Measurements from ENCODE around the gene SYP. TPM values are rescaled to one million over a fixed set of nuclear protein-coding genes. Genes with fewer than 3 reads are reported as not detected.
"Not testable (repeated sequence)": the region's sequence is repeated elsewhere in the genome, so short reads cannot be mapped to it uniquely, and the experiment has no call there.

SYP gene
- total RNA-seq, 1 experiment from 2014 or later, result 2.0 TPM

- no peak for DNase-seq (ENCODE audit: low read depth)
These were observed 10.4 kb downstream of the SYP start for GRCh38 chrX:49189606-49190005.

DNA sequence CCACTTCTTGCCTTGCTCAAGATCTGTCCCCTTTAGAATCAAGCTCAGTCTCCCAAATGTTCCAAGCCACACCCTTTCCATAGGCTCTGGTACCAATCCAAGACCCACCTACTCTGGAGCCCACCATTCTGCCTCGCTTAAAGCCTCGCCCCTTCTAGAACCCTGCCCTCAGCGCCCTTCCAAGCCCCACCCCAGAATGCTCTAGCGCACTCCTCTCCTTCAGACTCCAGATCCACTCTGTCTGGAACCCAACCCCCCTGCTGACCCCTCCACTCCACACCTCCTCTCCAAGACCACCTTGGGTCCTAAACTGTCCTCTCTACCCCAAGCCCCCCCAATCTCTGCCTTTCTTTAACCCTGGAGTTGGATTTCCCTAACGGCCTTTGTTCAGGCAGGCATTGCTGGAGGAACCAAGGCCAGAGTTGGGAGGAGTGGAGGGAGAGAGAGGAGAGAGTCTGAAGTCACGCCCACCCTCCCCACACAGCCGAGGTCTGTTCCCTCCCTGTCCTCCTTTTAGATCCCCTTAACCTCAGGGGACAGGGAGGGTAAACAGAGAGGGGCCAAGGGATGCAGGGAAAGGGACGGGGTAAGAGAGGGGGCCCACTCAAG lies 11.4 kb downstream of the SYP start:
- DNase-seq (ENCODE audit: low read depth), result no peak

DNA sequence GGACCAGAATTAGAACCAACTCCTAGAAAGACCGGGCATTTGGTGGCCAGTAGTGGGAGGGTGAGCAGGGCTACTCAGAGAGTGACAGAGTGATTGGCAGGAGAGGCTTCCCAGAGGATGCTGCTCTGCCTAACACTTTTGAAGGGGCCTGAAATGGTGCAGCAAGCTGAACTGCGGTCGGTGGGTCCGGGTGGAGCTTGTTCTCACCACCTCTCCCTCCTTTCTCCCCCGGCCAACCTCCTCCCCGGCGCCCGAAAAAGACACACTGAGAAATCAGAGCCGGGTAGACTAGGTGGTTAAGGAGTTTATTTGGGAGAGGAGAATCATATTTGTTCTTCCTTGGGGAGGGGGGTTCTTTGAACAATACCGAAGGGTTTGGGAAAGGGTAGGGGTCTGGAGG lies 12.5 kb downstream of the SYP start:
- no peak for DNase-seq (ENCODE audit: low read depth)

GRCh38 chrX:49187028-49187394 lies 13.0 kb downstream of the SYP start:
- DNase-seq (ENCODE audit: low read depth), result no peak

- peak; percentile 61 for DNase-seq (ENCODE audit: low read depth)
These were observed 13.6 kb downstream of the SYP start, which contains the start of gene PRICKLE3 for GRCh38 chrX:49186125-49187027. Gene PRICKLE3 (minus strand): TSS chrX:49186373. CDS start chrX:49186297, 76 bp downstream.

DNA sequence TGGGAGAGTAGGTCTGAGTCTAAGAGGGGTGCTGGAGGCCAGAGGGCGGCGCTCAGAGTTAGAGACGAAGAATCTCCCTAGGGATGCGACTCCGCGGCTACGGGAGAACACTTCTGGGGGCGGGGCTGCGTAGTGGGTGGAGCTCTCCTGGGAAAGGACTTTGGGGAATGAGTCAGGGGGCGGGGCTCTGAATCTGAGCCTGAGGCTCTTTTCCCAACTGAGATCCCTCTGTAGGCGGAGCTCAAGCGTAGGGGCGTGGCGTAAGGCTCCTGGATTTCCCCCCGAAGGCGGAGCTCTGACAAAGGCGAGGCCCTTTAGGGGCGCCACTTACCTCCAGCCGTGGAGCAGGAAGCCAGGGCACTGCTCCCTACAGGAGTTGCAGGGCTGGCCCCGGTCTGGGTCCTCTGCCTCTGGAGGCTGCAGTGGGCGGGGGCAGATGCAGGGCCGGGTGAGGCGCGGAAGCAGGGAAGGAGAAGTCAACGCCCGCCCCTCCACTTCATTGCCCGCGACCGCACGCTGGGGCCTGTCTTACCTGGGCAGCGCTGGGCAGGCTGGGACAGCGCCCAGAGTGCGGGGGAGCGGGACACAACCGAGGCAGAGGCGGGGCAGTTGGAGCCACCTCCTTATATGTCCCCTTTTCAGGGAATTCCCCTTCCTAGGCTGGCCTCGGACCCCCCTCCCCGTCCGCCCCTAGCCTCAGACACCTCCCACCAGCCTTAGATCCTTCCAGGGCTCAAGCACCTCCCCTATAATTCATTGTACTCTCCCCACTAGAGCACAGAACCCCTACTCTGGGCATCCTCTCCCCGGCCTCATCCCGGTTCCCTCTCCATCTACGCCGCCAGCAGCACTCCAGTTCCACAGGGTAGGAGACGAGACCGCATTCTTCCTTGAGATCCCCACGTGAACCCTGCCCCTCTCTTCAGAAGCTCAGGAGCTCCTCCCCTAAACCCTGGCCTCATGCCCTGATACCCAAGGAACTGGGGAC lies 15.4 kb downstream of the SYP start:
- peak; percentile 73 for DNase-seq (ENCODE audit: low read depth)

GRCh38 chrX:49183701-49184281 lies 16.2 kb downstream of the SYP start:
- no peak for DNase-seq (ENCODE audit: low read depth)

GRCh38 chrX:49179358-49179757 lies 20.6 kb downstream of the SYP start:
- DNase-seq (ENCODE audit: low read depth), result no peak

- DNase-seq (ENCODE audit: low read depth), result no peak
These were observed 21.5 kb downstream of the SYP start for GRCh38 chrX:49178537-49178936.

DNA sequence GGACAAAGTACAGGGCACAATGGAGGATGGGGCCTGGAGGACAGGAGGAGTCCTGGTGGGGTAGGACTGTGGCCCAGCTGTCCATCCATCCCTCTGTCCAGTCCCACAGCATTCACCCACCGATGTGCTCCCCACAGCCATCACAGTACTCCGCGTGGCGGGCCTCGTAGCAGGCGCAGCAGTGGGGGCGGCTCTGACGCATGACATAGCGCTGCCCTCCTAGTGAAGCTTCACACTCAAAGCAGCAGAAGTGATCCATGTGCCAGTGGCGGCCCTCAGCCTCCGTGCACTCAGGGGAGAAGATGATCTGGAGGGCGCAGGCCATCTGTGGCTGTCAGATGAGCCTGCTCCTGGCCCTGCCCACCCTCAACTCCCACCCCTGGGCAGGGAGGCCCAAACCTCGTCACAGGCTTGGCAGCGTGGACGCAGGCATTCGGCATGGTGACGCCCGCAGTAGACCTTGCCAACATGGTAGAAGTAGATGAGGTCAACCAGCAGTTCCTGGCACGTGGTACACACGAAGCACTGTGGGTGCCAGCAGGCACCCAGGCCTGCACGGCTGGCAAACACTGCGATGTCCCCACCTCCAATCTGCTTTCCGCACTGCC lies 22.0 kb downstream of the SYP start:
- DNase-seq (ENCODE audit: low read depth), result no peak

- DNase-seq (ENCODE audit: low read depth), result no peak
These were observed 22.6 kb downstream of the SYP start for GRCh38 chrX:49177338-49177833.

DNA sequence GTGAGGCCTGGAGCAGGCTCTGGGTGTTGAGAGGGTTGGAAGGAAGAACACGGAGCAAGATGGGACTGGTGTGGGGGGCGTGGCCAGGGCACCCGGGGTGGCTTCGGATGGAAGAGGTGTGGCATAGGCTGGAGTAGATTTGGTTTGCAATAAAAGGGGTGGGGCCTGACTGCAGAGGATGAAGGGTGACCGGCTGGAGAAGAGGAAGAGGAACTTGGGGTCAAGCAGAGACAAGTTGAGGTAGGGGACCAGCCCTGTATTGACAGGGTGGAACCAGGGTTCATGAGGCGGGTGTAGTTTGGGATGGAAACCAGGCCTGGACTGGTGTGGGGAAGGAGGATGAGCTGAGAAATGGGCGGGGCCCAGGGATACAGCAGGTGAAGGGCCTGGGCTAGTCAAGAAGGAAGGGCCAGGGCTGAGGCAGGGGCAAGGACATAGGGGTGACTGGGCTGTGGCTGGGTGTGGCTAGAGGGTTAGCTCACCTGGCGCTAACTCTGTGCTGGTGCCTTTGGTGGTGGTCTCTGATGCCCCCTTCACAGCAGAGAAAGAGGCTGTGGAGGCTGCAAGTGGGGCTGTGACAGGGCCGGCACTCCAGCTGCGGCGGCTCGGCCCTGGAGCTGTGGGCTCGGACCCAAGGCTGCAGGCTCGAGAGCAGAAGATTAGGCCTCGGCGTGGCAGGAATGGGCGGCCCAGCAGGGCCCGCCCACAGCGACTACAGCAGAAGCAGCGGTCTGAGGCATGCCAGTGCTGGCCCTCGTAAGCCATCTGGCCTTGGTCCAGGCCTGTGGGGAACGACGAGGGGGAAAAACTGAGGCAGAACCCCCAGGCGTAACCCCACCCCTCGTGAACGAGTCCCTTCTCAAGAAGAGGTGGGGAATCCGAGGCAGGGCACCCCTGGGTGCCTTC lies 23.3 kb downstream of the SYP start:
- DNase-seq (ENCODE audit: low read depth), result no peak

DNA sequence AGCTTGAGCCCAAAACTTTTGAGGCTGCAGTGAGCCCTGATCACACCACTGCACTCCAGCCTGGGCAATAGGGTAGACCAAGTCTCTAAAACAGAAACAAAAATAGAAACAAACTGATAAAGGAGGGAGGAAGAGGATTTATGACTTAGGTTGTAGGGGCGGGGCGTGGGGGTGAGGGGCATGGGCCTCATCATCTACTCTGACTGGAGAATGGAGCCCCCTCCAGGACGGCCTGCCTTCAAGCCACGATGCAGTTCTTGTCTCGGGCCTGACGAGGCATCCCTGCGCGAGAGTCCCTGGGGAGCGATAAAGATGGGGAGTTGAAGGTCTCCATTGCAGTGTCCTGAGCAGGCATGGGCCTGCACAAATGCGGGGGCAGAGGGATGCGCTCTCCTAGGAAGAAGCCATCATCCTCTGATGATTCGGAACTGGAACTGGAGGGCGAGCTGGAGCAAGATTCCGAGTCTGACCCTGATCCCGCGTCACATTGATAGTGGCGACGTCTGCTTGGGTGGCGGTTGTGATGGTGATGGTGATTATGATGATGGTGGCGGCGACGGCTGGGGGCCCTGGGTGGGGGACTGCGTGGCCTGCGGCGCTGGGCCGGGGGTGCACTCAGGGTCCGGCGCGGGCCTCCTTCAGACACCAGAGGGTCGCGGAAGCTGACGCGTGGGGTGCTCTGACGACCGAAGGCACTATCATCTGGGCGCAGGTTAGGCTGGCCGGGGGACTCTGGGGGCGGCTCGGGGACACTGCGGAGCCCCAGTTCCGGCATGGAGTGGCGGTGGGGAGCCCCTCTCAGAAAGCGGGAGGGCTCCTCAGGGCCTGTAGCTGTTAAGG lies 24.3 kb downstream of the SYP start:
- DNase-seq (ENCODE audit: low read depth), result no peak

GRCh38 chrX:49174723-49175122 lies 25.3 kb downstream of the SYP start:
- no peak for DNase-seq (ENCODE audit: low read depth)

DNA sequence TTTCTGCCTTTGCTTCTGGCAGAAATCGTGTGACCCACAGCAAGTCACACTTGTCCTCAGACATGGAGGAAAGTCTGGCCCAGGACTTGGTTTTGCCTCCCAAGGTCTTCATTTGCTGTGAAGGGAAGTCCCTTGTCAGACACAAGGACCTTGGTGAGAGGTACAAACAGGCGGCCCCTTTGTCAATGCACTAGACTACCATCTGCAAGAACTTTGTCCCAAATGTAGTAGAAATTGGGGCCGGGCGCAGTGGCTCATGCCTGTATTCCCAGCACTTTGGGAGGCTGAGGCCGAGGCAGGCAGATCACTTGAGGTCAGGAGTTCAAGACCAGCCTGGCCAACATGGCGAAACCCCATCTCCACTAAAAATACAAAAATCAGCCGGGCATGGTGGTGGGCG lies 26.4 kb downstream of the SYP start:
- DNase-seq (ENCODE audit: low read depth), result not testable (repeated sequence)

DNA sequence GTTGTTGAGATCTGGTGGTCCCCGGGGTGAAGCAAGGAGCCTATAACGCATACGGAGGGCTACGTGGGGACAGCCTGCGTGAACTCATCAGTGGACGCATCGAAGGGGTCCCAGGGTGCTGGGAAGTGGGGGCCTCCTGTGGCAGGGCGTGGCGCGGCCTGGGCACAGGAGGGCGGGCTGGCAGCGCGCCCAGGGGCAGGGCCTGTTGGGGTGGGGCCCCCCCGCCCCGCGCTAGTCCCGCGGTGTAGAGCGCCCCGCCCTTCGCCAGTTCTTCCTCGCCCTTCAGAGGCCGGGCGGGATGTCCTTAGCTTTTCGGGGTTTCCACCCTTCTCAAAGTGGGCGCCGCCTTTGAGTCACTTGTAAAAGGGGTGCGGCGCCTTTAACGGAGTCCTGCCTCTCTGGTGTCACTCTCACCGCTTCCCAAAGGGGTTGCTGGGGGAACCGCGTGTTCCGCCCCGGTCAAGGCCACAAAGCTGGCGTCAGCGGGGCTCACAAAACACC lies 27.7 kb downstream of the SYP start:
- peak; percentile 80 for DNase-seq (ENCODE audit: low read depth)

GRCh38 chrX:49171752-49172279 lies 28.2 kb downstream of the SYP start, which contains the start of gene PLP2:
Gene PLP2 (plus strand): TSS chrX:49171898. CDS start chrX:49172001, 103 bp downstream.
- DNase-seq (ENCODE audit: low read depth), result peak; percentile 60

- DNase-seq (ENCODE audit: low read depth), result no peak
These were observed 32.3 kb downstream of the SYP start for GRCh38 chrX:49167740-49168108.
